ENCODE results near the gene KCNAB3. TPM values are rescaled to one million over a fixed set of nuclear protein-coding genes. Genes with fewer than 3 reads are reported as not detected.

Gene KCNAB3
- total RNA-seq, 1 experiment from 2014 or later = 1.1 TPM

- DNase-seq (ENCODE audit: low read depth) = no peak
Observed at GRCh38 chr17:7880076-7880868, 49.4 kb downstream of the KCNAB3 start.

- no peak for DNase-seq (ENCODE audit: low read depth)
Observed at GRCh38 chr17:7878234-7878633, 51.4 kb downstream of the KCNAB3 start.

GRCh38 chr17:7875804-7876370 is 53.8 kb downstream of the KCNAB3 start:
- DNase-seq (ENCODE audit: low read depth) = no peak

GRCh38 chr17:7873051-7873450 is 56.6 kb downstream of the KCNAB3 start:
- DNase-seq (ENCODE audit: low read depth) = no peak

Other genes starting within 250 kb of the KCNAB3 start
- gene TP53, start 242.4 kb downstream of the KCNAB3 start, total RNA-seq (2014; rRNA removed; shearing (Covaris generic)) = 2.5 and 4.1 TPM in 2 replicates
- 22.5 and 25.7 TPM in 2 replicates for gene WRAP53, start 241.4 kb downstream of the KCNAB3 start, total RNA-seq (2014; rRNA removed; shearing (Covaris generic))
- gene EFNB3, start 224.7 kb downstream of the KCNAB3 start, total RNA-seq (2014; rRNA removed; shearing (Covaris generic)) = 0.84 and 1.3 TPM in 2 replicates
- gene DNAH2, start 212.1 kb downstream of the KCNAB3 start, total RNA-seq (2014; rRNA removed; shearing (Covaris generic)) = 1.8 and 3.2 TPM in 2 replicates
- 0.20 and 0.48 TPM in 2 replicates for gene KDM6B, start 95.6 kb downstream of the KCNAB3 start, total RNA-seq (2014; rRNA removed; shearing (Covaris generic))
- gene TMEM88, start 74.8 kb downstream of the KCNAB3 start, total RNA-seq (2014; rRNA removed; shearing (Covaris generic)) = not detected in 2 replicates
- 94.4 and 110 TPM in 2 replicates for gene NAA38, start 72.3 kb downstream of the KCNAB3 start, total RNA-seq (2014; rRNA removed; shearing (Covaris generic))
- gene CYB5D1, start 71.9 kb downstream of the KCNAB3 start, total RNA-seq (2014; rRNA removed; shearing (Covaris generic)) = 5.7 and 6.1 TPM in 2 replicates
- 20.3 and 30.8 TPM in 2 replicates for gene CHD3, start 41.1 kb downstream of the KCNAB3 start, total RNA-seq (2014; rRNA removed; shearing (Covaris generic))
- gene RNF227, start 13.6 kb downstream of the KCNAB3 start, total RNA-seq (2014; rRNA removed; shearing (Covaris generic)) = 2.3 and 7.8 TPM in 2 replicates
- 39.9 and 54.2 TPM in 2 replicates for gene TRAPPC1, start 2.1 kb upstream of the KCNAB3 start, total RNA-seq (2014; rRNA removed; shearing (Covaris generic))
- 19.6 and 23.2 TPM in 2 replicates for gene CNTROB, start 2.4 kb upstream of the KCNAB3 start, total RNA-seq (2014; rRNA removed; shearing (Covaris generic))
- gene GUCY2D, start 72.8 kb upstream of the KCNAB3 start, total RNA-seq (2014; rRNA removed; shearing (Covaris generic)) = not detected in 2 replicates
- gene ALOX15B, start 109.2 kb upstream of the KCNAB3 start, total RNA-seq (2014; rRNA removed; shearing (Covaris generic)) = not detected in 2 replicates
- not detected in 2 replicates for gene ALOX12B, start 157.9 kb upstream of the KCNAB3 start, total RNA-seq (2014; rRNA removed; shearing (Covaris generic))
- 0.12 TPM in 1 of 2 replicates, not detected in the other for gene ALOXE3, start 188.7 kb upstream of the KCNAB3 start, total RNA-seq (2014; rRNA removed; shearing (Covaris generic))
- gene HES7, start 194.2 kb upstream of the KCNAB3 start, total RNA-seq (2014; rRNA removed; shearing (Covaris generic)) = 0.48 TPM in 1 of 2 replicates, not detected in the other
- gene PER1, start 222.5 kb upstream of the KCNAB3 start, total RNA-seq (2014; rRNA removed; shearing (Covaris generic)) = 3.0 and 8.2 TPM in 2 replicates
- gene VAMP2, start 233.1 kb upstream of the KCNAB3 start, total RNA-seq (2014; rRNA removed; shearing (Covaris generic)) = 2.0 and 2.1 TPM in 2 replicates
- 53.3 and 64.7 TPM in 2 replicates for gene TMEM107, start 246.5 kb upstream of the KCNAB3 start, total RNA-seq (2014; rRNA removed; shearing (Covaris generic))